Skeletal muscle satellite cell (primary cell): ENCODE results near the gene LEFTY1. TPM values are rescaled to one million over a fixed set of nuclear protein-coding genes. Genes with fewer than 3 reads are reported as not detected.
"Not testable (repeated sequence)": the region's sequence is repeated elsewhere in the genome, so short reads cannot be mapped to it uniquely, and the experiment has no call there.

ENCODE experiments used
- H3K27me3 ChIP-seq: 2 replicates; pipeline ENCODE4 v1.7.0; 2013; ENCODE audit warnings: low read length; ENCODE audit not compliant: control insufficient read depth, insufficient read depth
- H3K36me3 ChIP-seq: 2 replicates; pipeline ENCODE4 v1.7.0; 2013; ENCODE audit warnings: mild to moderate bottlenecking, control low read depth, low read length; ENCODE audit not compliant: insufficient read depth
- H3K4me1 ChIP-seq: 2 replicates; pipeline ENCODE4 v1.7.0; 2013; ENCODE audit warnings: low read length; ENCODE audit not compliant: control insufficient read depth, insufficient read depth
- H3K4me2 ChIP-seq: 2 replicates; pipeline ENCODE4 v1.7.0; 2013; ENCODE audit warnings: mild to moderate bottlenecking, low read length
- H3K4me3 ChIP-seq: 2 replicates; pipeline ENCODE4 v1.7.0; 2013; ENCODE audit warnings: low read length
- H3K9ac ChIP-seq: 2 replicates; pipeline ENCODE4 v1.7.0; 2013; ENCODE audit warnings: mild to moderate bottlenecking, low read depth, low read length, moderate library complexity
- H3K9me3 ChIP-seq: replicated peaks from 2 replicates; pipeline ENCODE4 v1.7.0; 2013; ENCODE audit warnings: mild to moderate bottlenecking, control low read depth, low read length
- total RNA-seq: library from RNA; depleted of rRNA; stranded (reverse); fragments of >200 nt; gene quantifications from 2 replicates; pipeline ENCODE4 v1.2.3, GENCODE V29; 2012; rRNA removed

Gene LEFTY1
- total RNA-seq: not detected in 2 replicates

GRCh38 chr1:225888898-225889601 is at the start of gene LEFTY1:
Gene LEFTY1 (minus strand): TSS chr1:225889146. CDS start chr1:225889066, 80 bp downstream.
- Histone ChIP-seq H3K36me3 (no peaks in the 10 kb centered on the region), H3K27me3 (no peaks in the 10 kb centered on the region), H3K4me1 (no peaks in the 10 kb centered on the region), H3K9ac (no peak within 1 kb of the TSS), H3K9me3 (no peaks in the 10 kb centered on the region), H3K4me3 (no peak within 1 kb of the TSS), H3K4me2 (no peak within 1 kb of the TSS)

GRCh38 chr1:225937048-225937968 is 48.4 kb upstream of the LEFTY1 start:
- no peak overlapping the region for H3K9ac ChIP-seq
- H3K27me3 ChIP-seq: no peaks in the 10 kb centered on the region
- H3K9me3 ChIP-seq: no peaks in the 10 kb centered on the region
- H3K36me3 ChIP-seq: no peaks in the 10 kb centered on the region
- no peak overlapping the region for H3K4me3 ChIP-seq
- H3K4me1 ChIP-seq: peaks cover 11% of the 10 kb centered on the region
- H3K4me2 ChIP-seq: no peak overlapping the region

- H3K27me3 ChIP-seq: no peaks in the 10 kb centered on the region
- no peaks in the 10 kb centered on the region for H3K9me3 ChIP-seq
- no peaks in the 10 kb centered on the region for H3K36me3 ChIP-seq
- no peak overlapping the region for H3K9ac ChIP-seq
- no peak overlapping the region for H3K4me3 ChIP-seq
- no peak overlapping the region for H3K4me2 ChIP-seq
- peaks cover 11% of the 10 kb centered on the region for H3K4me1 ChIP-seq
Observed at GRCh38 chr1:225936523-225936922, 47.6 kb upstream of the LEFTY1 start.

GRCh38 chr1:225936086-225936485 is 47.1 kb upstream of the LEFTY1 start:
- H3K27me3 ChIP-seq, H3K4me2 ChIP-seq, H3K4me3 ChIP-seq, H3K9me3 ChIP-seq, H3K9ac ChIP-seq, H3K36me3 ChIP-seq: not testable (repeated sequence)
- H3K4me1 ChIP-seq: peaks cover 10% of the 10 kb centered on the region

- no peak overlapping the region for H3K4me3 ChIP-seq
- H3K27me3 ChIP-seq: no peaks in the 10 kb centered on the region
- no peak overlapping the region for H3K9ac ChIP-seq
- peaks cover 3% of the 10 kb centered on the region for H3K4me1 ChIP-seq
- H3K4me2 ChIP-seq: no peak overlapping the region
- no peaks in the 10 kb centered on the region for H3K9me3 ChIP-seq
- no peaks in the 10 kb centered on the region for H3K36me3 ChIP-seq
Observed at GRCh38 chr1:225934711-225935110, 45.8 kb upstream of the LEFTY1 start.

- Histone ChIP-seq H3K4me3 (no peak overlapping the region), H3K27me3 (no peaks in the 10 kb centered on the region), H3K36me3 (no peaks in the 10 kb centered on the region), H3K9me3 (no peaks in the 10 kb centered on the region), H3K4me2 (no peak overlapping the region), H3K9ac (no peak overlapping the region), H3K4me1 (peaks cover 3% of the 10 kb centered on the region)
Observed at GRCh38 chr1:225933072-225933471, 44.1 kb upstream of the LEFTY1 start.

GRCh38 chr1:225931270-225932136 is 42.6 kb upstream of the LEFTY1 start:
- peaks cover 8% of the 10 kb centered on the region for H3K4me1 ChIP-seq
- H3K9ac ChIP-seq: no peak overlapping the region
- no peak overlapping the region for H3K4me2 ChIP-seq
- H3K27me3 ChIP-seq: no peaks in the 10 kb centered on the region
- H3K9me3 ChIP-seq: no peaks in the 10 kb centered on the region
- H3K4me3 ChIP-seq: no peak overlapping the region
- H3K36me3 ChIP-seq: no peaks in the 10 kb centered on the region

- Histone ChIP-seq H3K27me3 (no peaks in the 10 kb centered on the region), H3K4me1 (peaks cover 10% of the 10 kb centered on the region), H3K4me3 (no peak overlapping the region), H3K9ac (no peak overlapping the region), H3K4me2 (no peak overlapping the region), H3K9me3 (no peaks in the 10 kb centered on the region), H3K36me3 (no peaks in the 10 kb centered on the region)
Observed at GRCh38 chr1:225930566-225930965, 41.6 kb upstream of the LEFTY1 start.

- not testable (repeated sequence) for H3K36me3 ChIP-seq, H3K9me3 ChIP-seq, H3K27me3 ChIP-seq, H3K4me3 ChIP-seq, H3K9ac ChIP-seq, H3K4me2 ChIP-seq
- H3K4me1 ChIP-seq: peaks cover 15% of the 10 kb centered on the region
Observed at GRCh38 chr1:225929462-225929861, 40.5 kb upstream of the LEFTY1 start.

- Histone ChIP-seq H3K36me3 (no peaks in the 10 kb centered on the region), H3K27me3 (no peaks in the 10 kb centered on the region), H3K4me1 (peaks cover 15% of the 10 kb centered on the region), H3K9ac (no peak overlapping the region), H3K4me3 (no peak overlapping the region), H3K9me3 (no peaks in the 10 kb centered on the region), H3K4me2 (no peak overlapping the region)
Observed at GRCh38 chr1:225928186-225929175, 39.5 kb upstream of the LEFTY1 start.
